ENCODE data around the gene PDPK1. TPM values are rescaled to one million over a fixed set of nuclear protein-coding genes. Genes with fewer than 3 reads are reported as not detected.
"Not testable (repeated sequence)": the region's sequence is repeated elsewhere in the genome, so short reads cannot be mapped to it uniquely, and the experiment has no call there.

PDPK1 gene
- total RNA-seq, 1 donor from 2014 or later, result 18.9 TPM

DNA sequence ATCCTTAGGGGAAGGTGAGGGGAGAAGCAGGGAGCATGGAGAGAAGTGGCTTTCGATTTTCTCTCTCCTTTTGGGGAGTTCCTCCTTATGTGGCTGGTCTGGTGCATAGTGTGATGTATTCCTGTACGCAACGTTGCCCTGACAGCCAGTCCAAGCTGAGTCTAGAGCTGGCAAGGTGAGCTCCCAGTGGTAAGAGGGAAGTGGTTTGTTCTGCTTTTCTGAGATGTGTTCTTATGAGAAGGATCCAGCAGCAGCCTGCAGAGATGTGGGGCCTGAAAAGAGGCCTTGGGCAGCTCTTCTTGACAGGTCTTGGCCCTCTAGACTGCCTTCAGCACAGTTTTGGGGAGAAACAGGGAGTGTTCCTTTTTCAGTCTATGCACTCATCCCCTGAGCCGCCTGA is 3.1 kb downstream of the PDPK1 start:
- not testable (repeated sequence) for DNase-seq

DNA sequence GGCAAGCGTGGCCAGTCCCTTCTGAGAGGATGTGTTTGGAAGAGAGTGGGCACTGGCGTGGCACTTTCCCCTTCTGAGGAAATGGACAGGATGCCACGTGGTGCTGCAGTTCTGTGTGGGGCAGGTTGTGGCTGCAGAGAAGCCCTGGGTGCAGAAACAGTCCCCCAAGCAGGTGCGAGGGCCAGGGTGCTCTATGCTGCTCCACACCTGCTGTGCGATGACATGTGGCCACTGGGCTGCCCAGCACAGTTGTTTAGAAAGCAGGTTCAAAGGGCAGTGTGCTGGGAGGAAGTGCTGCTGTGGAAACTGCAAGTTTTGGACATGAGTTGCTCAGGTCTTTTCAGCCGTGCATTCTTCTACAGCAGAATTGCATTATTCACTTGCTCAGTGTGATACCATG is 3.6 kb downstream of the PDPK1 start:
- DNase-seq, result not testable (repeated sequence)

DNA sequence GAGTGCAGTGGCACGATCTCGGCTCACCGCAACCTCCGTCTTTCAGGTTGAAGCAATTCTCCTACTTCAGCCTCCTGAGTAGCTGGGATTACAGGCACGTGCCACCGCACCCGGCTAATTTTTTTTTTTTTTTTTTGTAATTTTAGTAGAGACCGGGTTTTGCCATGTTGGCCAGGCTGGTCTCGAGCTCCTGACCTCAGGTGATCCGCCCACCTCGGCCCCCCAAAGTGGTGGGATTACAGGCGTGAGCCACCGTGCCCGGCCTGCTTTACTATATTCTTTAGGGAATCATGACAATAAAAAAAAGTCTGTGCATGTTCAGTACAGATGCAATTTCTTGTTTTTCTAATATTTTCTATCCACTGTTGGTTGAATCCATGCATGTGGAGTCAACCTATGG is 6.0 kb downstream of the PDPK1 start:
- DNase-seq, result not testable (repeated sequence)

DNA sequence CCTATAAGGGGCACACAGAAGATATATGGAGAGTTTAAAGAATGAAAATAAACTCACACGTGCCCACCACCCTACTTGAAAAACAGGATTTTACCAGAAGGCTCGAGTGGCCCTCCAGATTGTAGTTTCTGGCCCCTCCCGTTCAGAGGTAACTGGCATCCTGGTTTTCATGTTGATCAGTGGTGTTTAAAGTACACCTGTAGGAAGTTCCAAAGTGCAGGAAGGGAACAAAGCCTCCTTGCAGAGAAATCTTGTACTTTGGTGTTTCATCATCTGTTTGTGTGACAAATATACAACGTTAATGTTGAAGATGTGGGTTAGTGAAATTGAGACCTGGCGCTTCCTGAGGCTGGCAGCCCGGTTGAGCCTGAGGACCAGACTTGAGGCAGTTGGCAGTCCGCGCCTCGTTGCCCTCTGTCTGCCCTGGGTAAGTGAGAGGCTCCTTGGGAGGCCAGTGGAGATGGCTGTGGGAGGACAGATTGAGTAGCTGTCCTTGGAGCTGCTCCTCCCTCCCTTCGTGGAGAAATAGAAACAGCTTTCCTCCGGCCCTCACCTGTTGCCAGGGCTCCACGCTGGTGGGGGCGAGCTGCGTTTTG is 12.6 kb downstream of the PDPK1 start:
- not testable (repeated sequence) for DNase-seq

DNA sequence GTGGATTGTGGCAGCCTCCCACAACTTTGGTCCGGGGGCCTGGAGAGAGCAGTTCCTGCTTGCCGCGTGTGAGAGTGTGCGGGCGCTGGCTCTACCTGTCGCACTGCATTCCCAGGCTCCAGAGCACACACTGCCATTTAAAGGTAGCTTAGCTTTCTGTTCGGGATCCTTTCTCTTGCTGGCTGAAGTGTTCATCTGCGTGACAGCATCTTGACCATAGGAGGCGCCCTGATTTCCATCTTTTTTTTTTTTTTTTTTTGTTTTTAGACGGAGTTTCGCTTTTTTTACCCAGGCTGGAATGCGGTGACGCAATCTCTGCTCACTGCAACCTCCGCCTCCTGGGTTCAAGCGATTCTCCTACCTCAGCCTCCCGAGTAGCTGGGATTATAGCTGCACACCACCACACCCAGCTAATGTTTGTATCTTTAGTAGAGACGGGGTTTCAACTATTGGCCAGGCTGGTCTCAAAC is 13.6 kb downstream of the PDPK1 start:
- not testable (repeated sequence) for DNase-seq

DNA sequence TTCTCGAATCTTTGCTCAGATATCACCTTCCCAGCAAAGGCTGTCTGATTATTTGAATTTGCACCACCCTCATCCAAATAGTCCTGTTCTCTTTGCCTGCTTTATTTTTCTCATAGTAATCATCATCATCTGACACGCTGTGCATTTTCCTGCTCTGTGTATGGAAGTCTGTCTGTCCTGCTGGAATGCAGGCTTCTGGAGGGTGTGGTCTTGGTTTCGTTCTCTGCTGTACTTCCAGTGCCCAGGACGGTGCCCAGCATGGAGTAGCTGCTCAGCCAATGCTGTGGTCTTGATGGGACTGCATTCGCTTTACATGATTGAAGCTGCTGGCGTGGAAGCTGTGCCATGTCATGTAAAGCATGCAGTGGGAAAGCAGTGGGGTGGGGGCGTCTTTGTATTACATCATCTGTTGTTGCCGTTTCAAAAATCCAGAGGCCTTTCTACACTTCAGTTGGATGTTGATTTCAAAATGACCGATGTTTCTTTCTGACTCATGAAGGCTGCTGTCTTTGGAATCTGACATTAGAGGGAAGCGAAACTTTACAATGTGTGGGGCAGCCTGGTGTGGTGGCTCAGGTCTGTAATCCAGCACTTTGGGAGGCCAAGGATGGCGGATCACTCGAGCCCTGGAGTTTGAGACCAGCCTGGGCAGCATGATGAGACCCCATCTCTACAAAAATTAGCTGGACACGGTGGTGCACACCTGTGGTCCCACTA is 17.0 kb downstream of the PDPK1 start:
- not testable (repeated sequence) for DNase-seq

DNA sequence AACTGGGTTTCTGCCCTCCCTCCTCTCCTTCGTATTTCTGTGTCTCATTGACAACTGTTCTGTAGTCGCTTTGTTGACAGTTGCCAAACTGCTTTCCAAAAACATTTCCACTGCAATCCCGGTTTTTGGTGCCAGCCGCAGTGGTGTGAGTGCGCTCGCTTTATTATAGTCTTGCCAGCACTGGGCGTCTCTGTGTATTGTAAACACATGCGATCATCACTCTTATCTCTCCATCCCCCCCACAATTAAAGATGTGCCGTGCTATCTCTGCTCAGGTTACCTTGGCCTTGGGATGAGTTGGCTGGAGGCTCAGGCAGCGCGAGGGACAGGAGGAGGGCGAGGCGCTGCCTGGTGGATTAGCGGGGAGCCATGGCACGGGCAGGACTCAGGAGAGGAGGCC is 19.3 kb downstream of the PDPK1 start:
- DNase-seq, result not testable (repeated sequence)

DNA sequence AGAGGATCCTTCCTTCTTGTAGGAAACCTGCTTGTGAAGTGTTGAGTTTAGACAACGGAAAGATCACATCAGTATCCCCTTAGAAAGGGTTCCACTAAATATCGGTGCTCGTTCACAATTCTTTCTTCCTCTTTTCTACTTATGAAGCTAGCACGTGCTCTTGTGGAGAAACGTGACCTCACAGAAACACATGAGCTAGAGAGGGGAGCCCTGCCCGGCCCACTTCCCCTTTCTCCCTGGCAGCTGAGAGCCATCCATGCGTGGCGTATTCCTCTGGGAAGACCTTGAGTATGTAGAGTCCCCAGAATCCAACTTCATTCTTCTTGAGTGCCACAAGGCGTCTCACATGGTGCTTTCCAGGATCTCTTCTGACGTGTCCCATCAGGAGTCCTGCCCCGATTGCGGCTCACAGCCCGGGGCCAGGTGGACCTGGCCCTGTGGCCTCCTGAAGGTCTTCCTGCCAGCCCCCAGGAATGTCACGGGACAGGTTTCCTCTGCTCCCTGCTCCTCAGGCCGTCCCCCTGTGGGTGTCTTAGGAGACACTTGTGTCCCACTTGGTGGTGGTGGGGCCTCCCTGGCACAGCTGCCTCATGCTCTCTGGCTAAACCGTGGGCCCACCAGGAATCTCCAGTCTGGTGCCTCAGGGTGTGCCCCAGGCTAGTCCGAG is 22.4 kb downstream of the PDPK1 start:
- not testable (repeated sequence) for DNase-seq

DNA sequence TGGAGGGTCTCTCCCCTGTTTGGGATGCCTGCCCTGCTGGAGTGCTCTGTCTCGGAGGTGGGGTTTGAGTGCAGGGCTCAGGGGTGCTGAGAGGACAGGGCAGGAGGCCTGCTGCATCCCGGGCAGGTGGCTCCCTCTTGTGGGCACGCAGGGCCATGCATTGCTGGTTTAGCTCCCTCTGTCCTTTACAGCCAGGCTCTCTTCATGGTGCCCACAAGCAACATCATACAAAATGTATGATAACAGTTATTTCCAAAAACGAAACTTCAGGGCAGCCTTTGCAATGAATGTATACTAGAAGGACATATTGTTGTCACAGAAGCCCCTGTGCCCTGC is 22.9 kb downstream of the PDPK1 start:
- not testable (repeated sequence) for DNase-seq

DNA sequence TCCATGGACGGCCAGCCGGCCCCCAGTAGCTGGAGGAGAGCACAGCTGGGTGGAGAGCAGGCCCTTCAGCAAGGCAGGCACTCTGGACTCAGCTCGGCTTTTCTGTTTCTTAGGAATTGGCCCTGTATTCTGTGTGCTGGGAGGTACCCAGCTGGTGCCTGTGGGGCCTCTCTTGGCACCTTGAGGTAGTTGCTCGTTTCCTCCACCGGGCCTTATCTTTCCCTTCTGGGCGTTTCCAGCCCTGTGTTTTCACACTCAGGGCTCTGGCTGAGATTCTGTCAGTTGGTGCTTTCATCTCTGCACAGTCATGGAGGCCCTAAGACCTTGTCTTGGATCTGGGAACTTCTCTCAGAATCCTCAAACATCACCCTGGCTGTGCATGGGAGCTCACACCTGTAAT is 29.7 kb downstream of the PDPK1 start:
- not testable (repeated sequence) for DNase-seq

DNA sequence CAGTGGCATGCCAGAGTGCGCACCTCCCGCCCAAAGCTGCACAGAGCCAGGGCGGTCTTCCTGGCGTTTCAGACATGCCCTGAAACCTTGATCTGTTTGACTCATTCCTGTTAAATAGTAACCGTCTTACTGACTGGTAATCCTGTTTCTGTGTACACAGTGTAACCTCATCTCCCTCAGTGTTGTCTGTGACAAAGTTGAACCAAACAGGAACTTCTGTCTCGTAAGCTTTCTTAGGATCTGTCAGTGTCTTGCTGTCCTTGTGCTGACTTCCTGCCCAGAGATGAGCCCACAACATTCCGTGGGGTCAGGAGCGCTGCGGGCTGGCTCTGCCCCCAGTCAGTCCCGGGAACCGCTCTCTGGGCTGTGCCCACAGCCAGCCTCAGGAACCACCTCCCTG is 30.8 kb downstream of the PDPK1 start:
- DNase-seq, result not testable (repeated sequence)

DNA sequence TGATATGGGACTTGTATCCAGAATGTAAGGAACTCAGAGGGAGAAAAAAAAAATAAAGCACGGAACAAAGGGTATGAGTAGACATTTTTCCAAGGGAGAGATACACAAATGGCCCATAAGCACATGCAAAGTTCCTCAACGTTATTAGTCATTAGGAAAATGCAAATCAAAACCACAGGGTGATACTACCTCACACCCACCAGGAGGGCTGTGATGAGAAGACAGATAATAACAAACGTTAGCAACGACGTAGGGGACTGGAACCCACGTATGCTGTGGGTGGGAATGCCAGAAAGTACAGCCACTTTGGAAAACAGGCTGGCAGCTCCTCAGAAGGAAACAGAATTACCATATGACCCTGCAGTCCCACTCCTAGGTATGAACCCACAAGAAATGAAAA is 34.9 kb downstream of the PDPK1 start:
- DNase-seq, result not testable (repeated sequence)

DNA sequence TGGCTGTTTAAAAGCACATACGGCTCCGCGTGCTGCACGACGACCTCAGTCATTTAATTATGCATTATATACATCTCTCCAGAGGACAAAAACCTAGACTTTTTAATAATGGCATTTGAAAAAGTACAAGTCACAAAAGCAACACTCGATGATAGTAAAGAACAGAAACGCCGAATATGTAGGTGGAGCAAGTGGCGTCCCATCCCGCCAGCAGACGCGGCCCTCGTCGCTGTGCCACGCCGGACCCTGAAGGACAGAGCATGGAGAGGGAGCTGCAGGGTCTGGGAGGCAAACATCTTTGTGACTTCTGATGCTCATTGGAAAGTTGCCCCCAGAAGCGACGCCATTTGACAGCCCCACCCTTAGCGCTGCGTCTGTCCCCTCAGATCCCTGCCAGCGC is 38.0 kb downstream of the PDPK1 start:
- not testable (repeated sequence) for DNase-seq

DNA sequence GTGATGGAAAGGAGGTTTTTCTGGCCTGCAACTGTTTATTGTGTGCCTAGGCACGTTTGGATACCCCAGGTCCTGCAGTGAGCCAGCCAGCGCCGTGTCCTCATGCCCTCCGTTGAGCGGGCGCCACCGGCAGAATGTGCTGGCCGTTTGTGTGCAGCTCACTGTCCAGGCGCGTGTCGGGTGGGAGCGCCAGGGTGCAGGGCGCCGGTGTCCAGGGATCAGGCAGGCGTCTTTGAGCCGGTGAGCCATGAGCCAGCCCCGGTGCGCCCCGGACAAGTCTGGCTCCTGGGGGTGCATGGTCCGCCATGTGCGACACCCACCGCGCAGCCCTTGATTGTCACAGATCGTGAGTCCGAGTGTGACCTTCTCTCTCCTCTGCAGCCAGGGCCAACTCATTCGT is 39.2 kb downstream of the PDPK1 start:
- DNase-seq, result not testable (repeated sequence)

DNA sequence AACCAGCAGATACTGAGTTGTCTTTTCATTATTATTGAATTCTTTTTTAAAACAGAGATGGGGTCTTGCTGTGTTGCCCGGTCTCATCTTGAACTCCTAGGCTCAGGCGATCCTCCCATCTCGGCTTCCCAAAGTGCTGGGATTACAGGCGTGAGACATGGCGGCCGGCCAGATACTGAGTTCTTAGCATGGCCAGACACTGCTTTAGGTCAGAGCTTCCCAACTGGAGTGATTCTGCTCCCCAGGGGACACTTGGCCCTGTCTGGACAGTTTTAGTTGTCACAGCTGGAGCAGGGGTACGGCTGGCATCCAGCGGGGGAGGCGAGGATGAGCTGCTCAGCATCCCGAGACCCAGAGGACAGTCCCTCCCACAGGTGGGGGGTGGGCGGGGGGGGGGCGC is 41.1 kb downstream of the PDPK1 start:
- not testable (repeated sequence) for DNase-seq

DNA sequence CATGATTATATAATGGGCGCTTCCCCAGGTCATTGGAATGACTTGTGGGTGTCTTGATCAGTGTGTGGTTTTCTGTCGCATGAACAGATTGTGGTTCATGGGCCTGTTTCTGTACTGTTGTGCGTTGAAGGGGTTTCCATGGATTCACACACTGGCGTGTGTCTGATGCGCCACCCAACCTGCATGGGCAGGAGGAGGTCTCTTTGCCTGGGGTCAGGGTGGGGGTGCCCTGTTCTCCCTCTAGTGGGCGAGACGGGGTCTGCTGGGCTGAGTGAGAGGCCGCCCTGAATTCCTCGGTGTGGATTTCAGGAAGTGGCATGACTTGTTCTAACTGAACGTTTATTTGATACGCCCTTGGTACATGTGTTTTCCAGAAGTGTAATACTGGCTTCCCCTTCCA is 42.3 kb downstream of the PDPK1 start:
- not testable (repeated sequence) for DNase-seq

DNA sequence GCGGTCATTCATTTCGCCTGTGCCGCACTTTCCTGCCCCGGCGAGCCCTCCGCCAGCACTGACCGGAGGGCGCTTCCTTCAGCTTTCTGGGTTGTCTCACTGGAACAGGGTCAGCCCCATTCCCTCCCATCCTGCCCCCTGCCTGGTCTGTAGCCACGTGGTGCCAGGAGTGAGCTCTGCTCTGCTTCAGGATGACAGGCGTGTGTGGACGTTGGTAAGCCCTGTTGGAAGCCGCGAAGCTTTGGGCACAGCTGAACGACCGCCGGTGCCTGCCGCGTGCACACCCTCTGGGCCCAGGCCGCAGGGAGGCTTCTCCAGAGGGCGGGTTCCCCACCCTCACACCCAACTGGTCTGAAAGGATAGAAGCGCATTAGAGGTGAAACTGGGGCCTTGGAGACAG is 43.0 kb downstream of the PDPK1 start:
- DNase-seq, result not testable (repeated sequence)

DNA sequence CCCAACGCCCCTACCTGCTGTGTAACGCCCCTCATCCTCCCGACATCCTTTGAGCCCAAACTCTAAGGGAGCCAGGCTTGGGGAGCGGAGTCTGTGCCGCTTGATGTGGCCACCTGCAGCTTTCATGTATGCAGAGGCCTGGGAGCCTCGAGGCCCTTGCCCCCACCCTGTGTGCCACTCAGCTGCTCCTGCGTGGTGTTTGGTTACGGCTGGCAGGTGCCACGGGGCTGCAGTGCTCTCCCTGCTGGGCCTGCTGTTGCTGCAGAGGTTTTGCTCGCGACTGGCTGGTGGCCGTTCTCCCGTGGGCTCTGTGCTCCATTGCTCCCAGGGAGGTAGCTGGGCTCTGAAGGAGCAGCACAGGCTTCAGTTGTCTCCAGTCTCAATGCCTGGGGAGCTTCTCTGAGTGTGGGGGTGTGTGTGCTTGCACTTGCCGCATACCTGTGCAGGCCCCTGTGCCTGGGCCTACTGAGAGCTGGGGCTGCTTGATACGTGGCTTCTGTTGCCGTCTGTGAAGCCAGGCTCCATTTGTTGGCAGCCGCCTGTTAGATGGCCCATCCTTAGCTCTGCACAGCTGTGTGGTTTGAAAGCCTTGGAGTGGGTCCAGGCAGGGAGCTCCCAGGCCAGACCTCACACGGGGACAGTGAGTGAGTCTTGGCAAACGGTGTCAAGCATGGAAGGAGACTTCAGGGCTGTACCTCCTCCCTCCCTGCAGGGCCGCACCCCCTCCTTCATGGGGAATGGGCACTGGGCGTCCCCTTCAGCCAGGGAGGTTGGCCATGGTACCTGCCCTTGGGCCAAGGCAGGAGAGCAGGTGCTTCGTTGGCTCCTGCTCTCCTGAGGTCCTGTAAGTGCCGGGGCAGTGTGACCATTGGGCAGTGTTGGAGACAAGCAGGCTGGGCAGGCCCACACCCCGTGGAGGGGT is 47.2 kb downstream of the PDPK1 start:
- no peak for DNase-seq

DNA sequence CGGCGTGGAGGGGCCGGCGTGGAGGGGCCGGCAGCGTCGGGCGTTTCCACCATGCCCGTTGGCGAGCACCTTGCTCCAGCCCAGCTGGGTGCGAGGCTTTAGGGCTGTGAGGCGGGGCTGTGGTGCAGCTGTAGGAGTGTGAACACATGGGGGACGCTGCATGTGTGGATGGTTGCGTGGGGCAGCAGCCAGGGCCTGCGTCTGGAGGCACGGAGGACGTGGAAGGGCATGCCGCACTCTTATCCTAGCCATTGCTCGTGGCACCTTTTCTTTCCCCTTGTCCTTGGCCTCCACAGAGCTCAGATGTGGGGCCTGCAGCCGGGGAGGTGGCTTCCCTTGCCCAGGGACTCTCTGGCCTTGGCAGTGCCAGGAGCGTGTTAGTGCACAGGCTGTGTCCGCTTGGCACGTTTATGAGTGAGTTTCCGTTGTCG is 47.8 kb downstream of the PDPK1 start:
- no peak for DNase-seq

DNA sequence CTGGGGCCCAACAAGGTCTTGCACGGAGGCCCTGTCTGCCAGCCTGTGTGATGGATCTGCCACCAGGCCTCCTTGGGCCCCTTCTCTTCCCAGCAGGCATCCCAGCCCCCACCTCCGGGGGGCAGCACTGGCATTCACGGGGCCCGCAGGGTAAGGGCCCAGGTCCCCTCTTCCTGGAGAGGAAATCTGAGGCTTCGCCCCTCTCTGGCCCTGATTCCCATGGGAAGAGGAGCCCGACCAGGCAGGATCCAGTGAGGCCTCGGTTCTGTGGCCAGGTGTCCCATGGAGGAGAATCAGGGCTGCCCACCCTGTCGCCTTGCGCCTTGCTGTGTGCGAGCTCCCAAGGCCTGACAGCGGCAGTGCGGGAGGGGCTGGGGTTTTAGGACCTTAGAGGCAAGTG is 48.4 kb downstream of the PDPK1 start:
- no peak for DNase-seq

DNA sequence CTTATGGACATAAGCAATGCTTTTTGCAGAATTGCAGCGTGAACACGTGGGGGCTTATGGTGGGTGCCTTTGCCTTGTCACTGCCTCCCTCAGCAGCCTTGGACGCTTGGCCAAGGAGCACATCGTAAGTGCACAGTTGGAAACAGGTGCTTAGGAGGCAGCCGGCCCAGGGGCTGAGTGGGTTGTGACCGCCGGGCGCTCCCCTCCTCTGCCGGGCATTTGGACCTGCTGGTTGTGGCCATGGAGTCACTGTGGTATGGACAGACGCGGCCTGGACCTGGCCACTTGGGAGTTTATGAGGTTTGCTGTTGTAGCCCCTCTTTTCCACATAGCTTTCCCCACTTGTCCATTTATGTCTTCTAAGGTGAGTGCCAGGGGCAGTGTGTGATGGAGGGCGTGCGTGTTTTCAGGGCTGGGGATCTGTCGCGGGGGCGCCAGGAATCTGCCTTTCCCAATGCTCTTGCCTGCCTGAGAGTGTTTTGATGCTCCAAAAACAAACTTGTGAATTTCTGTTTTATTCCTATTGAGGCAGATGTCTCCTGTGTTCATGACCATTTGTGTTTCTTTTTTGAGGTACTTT is 49.2 kb downstream of the PDPK1 start:
- DNase-seq, result no peak

All from skin of body (tissue), 2 donors.